ENCODE measurements around the gene TMEM89. TPM values are rescaled to one million over a fixed set of nuclear protein-coding genes. Genes with fewer than 3 reads are reported as not detected.

The TMEM89 gene
- total and polyA plus RNA-seq, 2 of the 13 experiments (the other 11 are each of a cell fraction or from before 2014, with no cell fraction given): 0.31 to 0.59 TPM

GRCh38 chr3:48661501-48662144, 40.1 kb upstream of the TMEM89 start (continued):
- peak; percentile 100 for TF ChIP-seq ZBED4 (CRISPR knock-in tag; IDR thresholded peaks at IDR 0.05; ENCODE audit: borderline replicate concordance)
- TF ChIP-seq BHLHE40 (IDR thresholded peaks at IDR 0.05; ENCODE audit: low read length): no peak
- peak; percentile 99 for TF ChIP-seq ZNF616 (CRISPR knock-in tag; IDR thresholded peaks at IDR 0.05; ENCODE audit: low read depth)
- peak; percentile 99 for TF ChIP-seq HIVEP1 (CRISPR knock-in tag; IDR thresholded peaks at IDR 0.05)
- peak; percentile 100 for TF ChIP-seq ZFP90 (CRISPR knock-in tag; IDR thresholded peaks at IDR 0.05; ENCODE audit: borderline replicate concordance)
- TF ChIP-seq EHMT2 (IDR thresholded peaks at IDR 0.05; ENCODE audit: borderline replicate concordance, low read depth, low read length): peak; percentile 99
- TF ChIP-seq MAFF (IDR thresholded peaks at IDR 0.05; ENCODE audit: low read depth, low read length): no peak
- TF ChIP-seq YEATS2 (CRISPR knock-in tag; IDR thresholded peaks at IDR 0.05; ENCODE audit: borderline replicate concordance): peak; percentile 99
- TF ChIP-seq SNAI1 (CRISPR knock-in tag; IDR thresholded peaks at IDR 0.05; ENCODE audit: borderline replicate concordance): peak; percentile 100
- peak; percentile 100 for TF ChIP-seq TBX2 (CRISPR knock-in tag; IDR thresholded peaks at IDR 0.05; ENCODE audit: borderline replicate concordance)
- peak; percentile 97 for TF ChIP-seq ZNF263 (CRISPR knock-in tag; IDR thresholded peaks at IDR 0.05)
- peak; percentile 82 for TF ChIP-seq PAXIP1 (CRISPR knock-in tag; conservative IDR thresholded peaks at IDR 0.05)
- TF ChIP-seq DDIT3 (CRISPR knock-in tag; IDR thresholded peaks at IDR 0.05): peak; percentile 97
- TF ChIP-seq FOXP4 (CRISPR knock-in tag; IDR thresholded peaks at IDR 0.05): peak; percentile 96
- TF ChIP-seq GRHL1 (CRISPR knock-in tag; conservative IDR thresholded peaks at IDR 0.05): peak; percentile 91
